HTERT RPE-1 (cell line): ENCODE measurements around the gene SPOCK2.

Source experiments
- in situ Hi-C: fragments of 300-500 bp; cut with MboI; formaldehyde crosslinking; loops from 4 replicates; pipeline ENCODE4 v1.14.3; 2020; ENCODE audit warnings: low sequenced_read_pairs

The SPOCK2 gene

DNA sequence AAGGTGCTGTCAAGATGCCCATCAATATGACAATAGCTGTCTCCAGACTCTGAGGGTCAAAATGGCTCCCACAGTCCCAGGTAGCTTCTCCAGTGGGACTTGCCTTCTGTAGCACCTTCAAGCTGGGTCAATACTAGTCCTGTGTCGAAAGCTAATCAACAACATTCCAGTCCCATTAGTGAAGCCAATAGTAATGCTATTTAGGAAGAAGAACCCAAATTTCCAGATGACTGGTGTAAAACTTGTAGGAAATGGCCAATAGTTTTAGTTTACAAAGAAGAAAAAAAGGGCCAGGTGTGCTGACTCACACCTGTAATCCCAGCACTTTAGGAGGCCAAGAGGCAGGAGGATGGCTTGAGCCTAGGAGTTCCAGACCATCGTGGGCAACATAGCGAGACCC is 2.0 kb upstream of the SPOCK2 start:
- in situ Hi-C loops, result no loop called here

DNA sequence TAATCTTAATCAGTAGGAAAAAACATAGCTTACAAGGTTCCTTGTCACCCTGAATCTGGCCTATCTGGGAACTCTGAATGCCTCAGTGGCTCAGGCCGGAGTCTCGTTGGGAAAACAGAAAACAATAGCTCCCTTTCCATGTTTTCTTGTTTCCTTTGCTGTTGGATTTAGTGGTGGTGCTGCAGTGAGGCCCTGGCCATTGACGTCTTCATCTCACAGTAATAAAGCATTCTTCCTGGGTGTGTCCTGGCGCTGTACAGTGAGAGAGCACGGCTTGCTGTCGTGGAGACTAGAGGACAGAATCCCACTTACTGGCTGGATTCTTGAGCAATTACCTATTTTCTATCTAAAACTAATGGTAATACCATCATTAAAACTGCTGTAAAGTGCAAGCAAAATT is 1.3 kb upstream of the SPOCK2 start:
- in situ Hi-C loops, result no loop called here

DNA sequence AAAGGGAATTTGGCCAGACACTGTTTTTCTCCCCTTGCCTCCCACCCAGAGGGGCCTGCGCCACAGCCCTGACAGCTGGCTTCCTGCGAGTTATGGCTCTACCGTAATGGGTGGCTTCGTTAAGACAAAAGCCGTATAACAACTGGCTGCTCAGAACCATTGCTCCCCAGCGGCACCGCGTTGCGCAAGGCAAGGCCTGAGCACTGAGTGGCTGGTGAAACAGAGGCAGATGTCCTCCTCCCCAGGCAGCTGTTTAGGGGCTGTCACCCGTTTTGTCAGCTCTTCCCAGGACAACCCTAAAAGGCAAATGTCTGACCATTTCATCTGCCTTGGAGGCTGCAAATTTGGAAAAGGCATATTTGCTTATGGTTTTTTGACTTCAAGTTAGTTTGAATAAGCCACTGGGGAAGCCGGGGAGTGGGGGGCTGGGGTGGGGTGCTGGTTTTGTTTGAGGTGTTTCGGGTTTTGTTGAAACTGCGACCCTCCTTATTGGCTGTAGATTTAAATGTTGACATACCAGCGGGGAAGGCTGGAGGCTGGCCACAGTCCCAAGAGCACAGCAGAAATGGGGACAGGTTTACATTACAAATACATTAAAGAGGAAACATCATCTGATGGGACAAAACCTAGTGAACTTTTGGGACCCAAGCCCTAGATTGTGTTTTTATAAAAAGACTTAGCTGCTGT is 681 bp upstream of the SPOCK2 start:
- in situ Hi-C loops, result no loop called here

DNA sequence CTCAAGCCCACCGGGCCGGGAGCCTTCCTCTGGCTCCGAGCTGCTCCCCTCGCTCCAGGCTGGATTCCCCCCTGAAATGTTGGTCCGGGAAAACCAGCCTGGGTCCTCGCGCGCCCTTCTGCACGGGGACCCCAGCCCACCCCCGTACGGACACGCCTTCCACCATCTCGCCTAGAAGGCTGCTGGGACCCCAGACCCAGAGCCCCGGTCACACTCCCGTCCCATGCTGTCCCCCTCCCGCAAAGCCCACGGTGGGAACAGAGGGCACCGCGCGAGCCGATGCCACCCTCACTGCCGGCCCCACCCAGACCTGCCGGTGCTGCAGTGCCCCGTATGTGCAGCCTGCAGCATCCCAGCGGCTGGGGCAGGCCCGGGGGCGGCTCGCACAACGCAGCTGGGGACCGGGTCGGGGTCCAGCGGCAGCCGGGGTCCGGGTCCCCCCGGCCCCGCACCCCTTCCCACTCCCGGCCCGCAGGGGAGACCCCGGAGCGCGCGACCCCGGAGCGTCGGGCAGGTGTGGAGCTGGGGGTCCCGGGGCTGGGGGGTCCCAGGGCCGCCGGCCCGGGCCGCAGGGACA is 871 bp downstream of the SPOCK2 start:
- in situ Hi-C loops, result no loop called here

DNA sequence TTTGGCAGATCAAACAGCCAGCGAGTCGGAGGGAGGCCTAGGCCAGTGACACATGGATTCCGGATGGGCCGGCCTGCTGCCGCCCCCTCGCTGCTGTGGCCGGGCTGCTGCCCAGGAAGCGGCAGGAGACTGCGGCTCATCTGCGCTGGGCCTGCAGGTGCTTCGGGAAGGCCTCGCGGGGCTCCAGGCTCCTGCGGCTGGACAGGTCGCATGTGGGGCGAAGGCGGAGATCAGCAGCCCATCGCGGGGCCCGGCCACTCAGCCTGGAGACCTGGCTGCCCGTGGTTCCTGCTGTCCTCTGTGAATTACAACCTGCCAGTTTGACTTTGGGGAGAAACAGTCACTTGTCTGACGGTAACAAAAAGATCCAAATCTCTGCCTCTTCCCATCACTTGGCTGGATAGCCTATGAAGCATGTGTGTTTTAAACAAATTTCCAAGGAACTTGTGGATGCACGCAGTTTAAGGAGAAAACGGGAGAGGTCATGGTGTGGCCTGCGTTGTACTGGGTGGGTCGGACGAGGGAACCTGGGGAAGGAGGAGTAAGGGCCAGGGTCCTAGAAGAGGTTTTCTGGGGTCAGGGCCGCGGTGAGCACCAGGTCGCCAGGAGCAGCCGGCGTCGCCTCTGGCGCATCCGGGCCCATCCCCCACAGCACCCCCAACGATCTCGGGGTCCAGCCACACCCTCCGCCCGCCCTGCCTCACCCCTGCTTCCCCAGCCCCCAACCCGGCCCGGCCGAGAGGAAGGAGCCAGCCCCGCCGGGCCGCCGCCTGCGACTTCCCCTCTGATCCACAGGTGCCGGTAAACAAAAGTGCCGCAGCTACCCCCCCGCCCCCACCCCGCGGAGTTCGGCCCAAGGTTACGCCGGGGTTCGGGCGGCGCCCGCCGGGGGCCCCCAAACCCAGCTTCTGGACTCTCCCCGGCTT is 1.6 kb downstream of the SPOCK2 start:
- in situ Hi-C loops, result no loop called here

DNA sequence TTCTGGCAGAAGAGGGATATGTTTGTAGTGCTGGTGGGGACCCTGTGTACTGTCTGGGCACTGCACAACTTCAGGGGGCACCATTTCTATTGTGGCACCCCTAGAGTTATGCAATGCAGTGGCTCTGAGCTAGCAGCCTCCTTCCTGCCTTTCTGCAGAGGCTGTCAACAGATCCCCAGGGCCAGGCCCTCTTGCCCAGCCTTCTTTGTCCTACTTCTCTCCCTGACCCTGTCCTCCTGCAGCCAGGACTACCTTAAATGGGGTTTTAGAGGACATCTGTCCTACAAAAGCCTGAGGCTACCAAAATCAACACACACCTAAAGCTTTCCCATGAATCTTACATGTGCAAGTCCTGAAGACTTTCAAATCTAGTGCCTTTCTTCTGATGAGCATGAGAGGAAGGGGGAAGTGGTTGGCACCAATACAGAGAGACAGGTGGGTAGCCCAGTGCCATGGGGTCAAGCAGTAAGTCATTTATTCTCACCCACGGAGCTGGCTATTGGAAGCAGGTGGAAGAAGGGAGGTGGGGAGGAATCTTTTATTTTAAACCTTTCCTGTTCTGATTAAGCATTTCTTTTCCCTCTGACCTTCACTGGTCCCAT is 2.4 kb downstream of the SPOCK2 start:
- in situ Hi-C loops, result no loop called here

DNA sequence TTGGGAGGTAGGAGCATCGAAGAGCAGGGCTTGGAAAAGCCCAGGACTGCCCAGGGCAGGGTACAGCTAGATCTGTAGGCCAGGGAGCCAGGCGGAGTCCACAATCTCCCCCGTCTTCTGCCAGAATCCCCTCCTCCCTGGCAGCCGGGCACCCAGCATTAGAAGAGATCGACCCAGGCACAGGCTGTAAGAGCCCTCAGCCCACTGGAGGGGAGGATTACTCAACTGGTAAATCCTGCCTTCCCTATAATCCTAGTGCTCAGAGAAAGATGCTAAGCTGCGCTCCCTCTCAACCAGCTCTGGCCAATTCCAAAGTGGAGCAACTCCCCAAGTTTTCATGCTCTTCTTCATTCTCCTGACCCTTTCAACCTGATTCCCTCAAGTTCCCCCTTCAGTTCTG is 3.2 kb downstream of the SPOCK2 start:
- in situ Hi-C loops, result no loop called here

DNA sequence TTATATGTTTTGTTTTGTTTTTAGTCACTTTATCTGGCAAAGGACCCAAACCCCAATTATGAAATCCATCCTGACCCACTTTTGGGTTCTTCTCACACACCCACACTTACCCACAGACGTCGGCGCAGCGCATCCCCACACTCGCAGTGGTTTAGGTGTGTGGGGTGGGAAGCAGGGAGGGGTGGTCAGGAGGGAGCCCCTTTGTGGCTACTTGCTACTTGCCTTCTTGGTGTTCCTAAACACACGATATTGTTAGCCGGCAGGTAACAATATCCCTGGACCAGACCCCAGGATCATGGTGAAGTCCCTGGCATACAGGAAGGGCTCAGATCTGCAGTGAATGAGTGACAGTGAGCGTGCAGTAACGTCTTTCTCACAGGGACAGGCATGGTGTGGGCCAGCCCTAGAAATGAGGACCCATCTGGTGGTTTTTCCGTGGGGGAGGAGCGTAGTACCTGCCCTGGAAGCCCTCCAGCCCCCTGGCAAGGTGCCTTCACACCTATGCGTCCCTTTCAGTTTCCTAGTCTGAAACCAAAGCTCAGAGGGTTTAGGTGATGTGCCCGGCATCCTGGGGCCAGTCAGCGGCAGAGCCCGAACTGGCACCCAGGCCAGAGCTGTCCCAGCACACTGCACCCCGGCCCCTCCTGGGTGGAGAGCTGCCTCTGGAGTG is 4.4 kb downstream of the SPOCK2 start:
- in situ Hi-C loops, result no loop called here

DNA sequence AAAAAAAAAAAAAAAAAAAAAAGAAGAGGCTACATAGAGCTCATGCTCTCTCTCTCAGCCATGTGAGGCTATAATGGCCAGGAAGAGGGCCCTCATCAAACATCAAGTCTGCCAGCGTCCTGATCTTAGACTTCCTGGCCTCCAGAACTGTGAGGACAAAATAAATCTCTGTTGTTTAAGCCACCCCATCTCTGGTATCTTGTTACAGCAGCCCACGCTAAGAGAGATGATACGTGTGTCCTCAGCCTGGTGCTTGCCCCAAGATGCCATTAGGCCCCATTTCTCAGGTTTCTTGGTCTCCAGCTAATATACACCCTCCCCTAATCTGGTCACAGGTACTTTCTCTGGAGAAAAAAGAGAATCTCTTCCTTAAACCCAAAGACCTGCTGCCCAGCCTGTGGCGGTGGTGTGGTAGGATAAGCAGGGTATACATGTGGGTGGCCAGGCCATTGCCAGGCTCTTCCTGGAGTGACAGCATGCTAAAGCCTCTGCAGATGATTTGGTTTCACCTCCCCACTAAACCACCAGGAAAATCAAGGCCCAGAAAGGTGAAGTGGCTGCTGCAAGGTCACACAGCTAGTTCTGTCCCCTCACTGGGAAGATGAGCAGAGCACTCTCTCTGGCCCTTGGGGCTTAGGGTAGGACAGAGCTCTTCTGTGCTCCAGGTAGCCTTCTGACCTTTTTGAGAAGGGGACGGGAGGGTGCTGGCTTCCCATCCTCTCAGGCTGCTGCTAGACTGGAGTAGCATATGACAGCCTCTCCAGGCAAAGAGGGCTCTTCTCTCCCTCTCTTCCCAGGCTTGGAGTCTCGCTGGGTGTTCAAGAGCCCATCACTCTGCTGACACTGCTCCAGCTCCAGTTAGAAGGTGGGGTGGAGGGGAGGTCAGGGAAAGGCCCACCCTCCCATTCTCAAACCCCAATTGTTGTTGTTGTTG is 5.2 kb downstream of the SPOCK2 start:
- in situ Hi-C loops, result no loop called here

DNA sequence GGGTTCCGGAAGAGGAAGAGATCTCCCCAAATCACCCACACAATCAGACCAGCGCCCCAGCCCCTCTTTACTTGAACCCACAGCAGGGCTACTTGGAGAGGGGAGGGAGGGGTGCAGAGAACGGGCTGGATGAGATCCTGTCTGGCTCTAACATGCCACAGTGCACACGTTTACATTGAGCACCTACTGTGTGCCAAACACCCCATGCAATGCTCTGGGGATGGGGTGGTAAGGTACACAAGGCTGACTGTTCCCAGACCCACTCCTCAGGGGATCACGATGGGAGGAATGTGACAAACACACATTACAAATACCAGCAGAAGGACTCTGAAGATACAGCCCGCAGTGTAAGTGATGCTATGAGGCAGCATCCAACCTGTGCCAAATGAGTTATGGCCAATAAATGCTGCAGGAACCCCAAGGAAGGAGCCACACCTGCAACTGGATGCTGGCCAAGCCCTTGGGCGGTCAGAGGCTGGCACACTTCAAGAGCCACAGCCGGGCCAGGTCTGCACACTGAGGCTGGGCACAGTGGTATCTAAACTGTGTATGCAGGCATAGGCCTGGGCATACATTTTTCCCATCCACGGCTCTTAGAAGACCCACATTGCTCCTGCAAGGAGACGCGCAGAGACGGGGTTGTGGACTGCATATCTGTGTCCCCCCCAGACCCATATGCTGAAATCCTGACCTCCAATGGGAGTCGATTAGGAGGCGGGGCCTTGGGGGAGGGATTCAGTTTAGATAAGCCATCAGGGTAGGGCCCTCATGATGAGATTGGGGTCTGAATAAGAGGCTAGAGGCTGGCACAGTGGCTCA is 6.4 kb downstream of the SPOCK2 start:
- in situ Hi-C loops, result no loop called here

DNA sequence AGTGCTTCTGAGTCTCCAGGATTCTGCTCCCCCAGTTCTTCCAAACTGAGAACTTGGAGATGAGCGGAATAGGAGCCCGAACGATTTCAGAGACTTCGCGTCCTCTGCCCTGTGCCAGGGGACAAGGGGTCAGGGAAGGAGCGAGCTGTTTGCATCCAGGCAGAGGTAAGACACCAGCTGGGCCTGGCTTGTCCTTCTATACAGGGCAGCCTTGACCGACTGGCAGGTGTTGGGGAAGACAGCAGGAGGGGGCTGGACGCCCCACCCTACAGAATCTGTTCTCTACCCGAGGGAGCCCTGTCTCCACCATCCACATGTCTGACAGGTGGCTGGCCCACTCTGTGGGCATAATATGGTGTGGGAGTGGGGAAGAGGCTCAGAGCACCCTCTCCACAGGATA is 7.1 kb downstream of the SPOCK2 start:
- in situ Hi-C loops, result no loop called here

DNA sequence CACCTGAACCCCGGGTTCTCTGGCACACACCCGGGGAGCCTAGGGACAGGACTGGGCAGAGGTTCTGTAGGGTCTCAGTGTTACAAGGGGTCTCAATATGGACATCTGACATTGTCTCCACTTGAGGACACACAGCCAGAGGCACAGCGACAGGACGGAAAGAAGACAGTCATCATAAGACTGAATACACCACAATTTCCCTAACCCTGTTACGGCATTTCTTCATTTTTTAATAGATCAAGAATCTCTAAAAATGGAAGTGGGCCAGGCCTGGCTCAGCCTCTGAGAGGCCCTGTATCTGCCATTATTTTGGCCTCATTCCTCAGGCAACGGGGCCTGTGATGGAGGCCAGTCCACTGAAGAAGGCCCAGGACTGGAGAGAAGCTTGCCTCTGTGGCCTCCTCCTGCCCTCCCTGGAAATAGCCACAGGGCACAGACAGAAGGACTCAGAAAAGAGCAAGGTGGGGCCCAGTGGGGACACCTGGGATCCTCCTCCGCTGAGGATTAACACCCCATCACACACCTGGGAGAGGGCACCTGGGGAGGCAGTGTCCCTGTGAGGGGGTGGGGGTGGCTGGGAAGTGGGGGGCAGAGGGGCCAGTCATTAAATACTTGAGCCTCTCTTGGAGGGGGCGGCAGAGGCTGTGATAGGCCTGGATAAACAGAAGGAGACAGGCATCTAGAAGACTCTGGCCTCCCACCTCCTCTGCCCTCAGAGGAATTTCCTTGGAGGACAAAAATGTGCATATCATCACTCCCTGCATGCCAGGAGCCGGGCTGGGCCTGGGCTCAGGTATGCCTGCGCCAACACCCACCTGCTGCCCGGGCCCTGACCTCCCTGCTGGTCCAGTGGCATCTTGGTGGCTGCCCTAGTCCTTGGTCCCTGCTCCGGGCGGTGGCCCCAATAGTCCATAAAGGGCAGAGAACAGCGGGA is 8.0 kb downstream of the SPOCK2 start:
- in situ Hi-C loops, result no loop called here

DNA sequence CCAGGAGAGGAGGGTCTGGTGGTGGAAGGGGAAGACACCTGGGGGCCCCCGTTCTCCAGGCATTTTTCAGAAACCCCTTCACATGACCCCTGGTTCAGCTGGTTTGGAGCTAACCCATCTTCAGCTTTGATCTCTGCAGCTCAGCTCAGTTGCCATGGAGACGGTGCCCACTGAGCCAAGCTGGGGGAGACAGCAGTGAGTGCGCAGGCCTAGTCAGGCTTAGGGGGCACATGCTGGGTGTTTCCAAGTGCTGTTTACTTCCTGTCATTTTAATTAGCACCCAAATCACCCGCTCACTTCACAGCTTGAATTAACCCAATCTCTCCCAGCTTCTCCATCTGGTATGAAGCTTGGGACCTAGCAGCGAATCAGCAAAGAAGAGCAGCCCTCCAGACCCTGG is 9.0 kb downstream of the SPOCK2 start:
- in situ Hi-C loops, result no loop called here

DNA sequence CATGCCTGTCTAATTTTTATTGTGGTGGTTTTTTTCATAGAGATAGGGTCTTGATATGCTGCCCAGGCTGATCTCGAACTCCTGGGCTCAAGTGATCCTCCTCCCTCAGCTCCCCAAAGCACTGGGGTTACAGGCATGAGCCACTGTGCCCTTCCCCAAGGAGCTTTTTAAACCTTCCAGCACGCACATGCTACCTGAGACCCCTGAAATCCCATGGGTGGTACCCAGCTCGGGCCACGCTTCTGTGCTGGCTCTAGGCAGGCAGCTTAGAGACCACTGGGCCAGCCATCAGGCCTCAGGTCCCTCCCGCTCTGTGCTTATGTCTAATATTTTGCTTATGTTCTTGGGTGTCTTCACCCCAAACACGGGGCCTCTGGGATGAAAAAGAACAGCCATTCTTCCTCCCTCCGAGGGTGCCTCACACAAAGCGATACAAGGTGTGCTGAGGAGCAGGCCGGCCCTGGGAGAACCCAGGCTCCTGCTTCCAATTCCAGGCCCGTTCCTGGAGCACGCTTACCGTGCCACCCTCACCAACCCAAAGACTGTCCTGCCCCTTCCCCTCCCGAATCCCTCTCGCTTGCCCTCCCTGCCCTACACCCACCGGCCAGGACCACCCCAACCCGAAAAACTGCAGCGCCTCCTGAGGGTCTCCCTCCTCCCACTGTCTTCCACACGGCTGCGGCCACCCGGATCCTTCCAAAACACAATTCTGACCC is 10.9 kb downstream of the SPOCK2 start:
- in situ Hi-C loops, result no loop called here

DNA sequence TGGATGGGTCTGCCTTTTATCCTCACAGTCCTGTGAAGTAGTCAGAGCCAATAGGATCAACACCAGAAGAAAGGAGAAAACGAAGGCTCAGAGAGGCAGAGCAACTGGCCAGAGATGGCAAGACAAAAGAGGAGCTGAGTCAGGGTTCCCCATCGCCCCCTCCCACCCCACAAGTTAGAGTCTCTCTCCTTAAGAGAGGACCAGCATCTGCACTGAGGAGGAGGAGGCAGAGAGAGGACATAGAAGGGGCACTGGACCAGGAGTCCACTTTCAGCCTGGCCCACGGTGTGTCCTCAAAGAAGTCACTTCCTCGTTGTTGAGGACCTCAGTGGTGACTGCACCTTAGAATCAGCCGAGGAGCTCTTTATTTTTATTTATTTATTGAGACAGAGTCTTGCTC is 11.6 kb downstream of the SPOCK2 start:
- in situ Hi-C loops, result no loop called here

DNA sequence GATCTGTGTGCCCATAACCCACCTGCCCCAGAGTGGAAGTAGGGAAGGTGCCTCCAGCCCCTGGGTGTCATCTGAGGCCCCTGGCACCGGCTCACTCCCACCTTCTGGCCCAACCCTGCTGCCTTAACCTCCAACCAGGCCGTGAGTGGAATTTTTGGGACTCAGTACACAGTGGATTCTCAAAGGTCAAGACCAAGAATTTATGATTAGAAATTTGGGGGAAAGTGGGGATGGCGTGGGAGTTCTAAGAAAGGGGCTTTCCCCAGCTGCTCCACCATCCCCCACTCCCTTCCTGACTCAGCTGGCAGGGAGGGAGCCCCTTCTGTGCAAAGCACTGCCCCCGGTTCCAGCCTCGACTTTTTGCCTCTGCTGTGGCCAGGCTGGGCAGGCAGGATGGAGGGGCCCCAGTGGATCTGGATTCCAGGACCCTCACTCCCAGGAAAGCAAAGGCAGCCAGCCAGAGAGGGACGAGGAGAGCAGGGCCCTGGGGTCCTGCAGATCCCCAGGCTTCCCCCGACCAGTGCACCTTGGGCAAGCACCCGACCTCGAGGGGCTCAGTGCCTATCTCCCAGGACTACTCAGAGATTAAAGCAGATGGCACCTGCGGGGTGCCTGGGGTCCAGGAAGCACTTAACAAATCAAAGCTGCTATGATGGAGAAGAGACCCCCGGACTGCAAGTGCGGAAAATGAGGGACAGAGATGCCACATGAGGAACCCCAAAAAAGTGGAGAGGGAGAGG is 12.8 kb downstream of the SPOCK2 start:
- in situ Hi-C loops, result no loop called here
